IMR-90 (cell line): ENCODE results near the gene THYN1. TPM values are rescaled to one million over a fixed set of nuclear protein-coding genes. Genes with fewer than 3 reads are reported as not detected.

Experiments used
- ATAC-seq: fragments of 200-7000 bp; cut with Tn5 transposase; 2 replicates; pipeline ENCODE4 v1.9.1; 2020; ENCODE audit warnings: low read depth, mild to moderate bottlenecking, moderate library complexity
- BruUV-seq: library from RNA; stranded (reverse); fragments of 400-500 nt; replicated peaks from 2 replicates; lab custom pipeline; 2021; lab: Mats Ljungman, UMichigan
- CTCF ChIA-PET: fragments of 300-600 bp; formaldehyde crosslinking; extraction: SDS; loops from one replicate; lab custom pipeline; 2021; ENCODE audit warnings: antibody characterized with exemption; lab: Yijun Ruan, JAX
- POLR2A ChIA-PET: fragments of 300-600 bp; sonication (Branson Sonifier 250); formaldehyde crosslinking; loops from one replicate; lab custom pipeline; 2022; ENCODE audit warnings: antibody characterized with exemption; ENCODE audit not compliant: unreplicated experiment; lab: Charles Lee
- DNase-seq: peaks from one replicate; pipeline ENCODE4 v3.0.0; 2013
- H2AFZ ChIP-seq: replicated peaks from 2 replicates; pipeline ENCODE3; 2013; ENCODE audit warnings: low read length, mild to moderate bottlenecking; ENCODE audit not compliant: poor library complexity
- H2AK5ac ChIP-seq: 2 replicates; pipeline ENCODE4 v1.6.1; 2013; ENCODE audit warnings: low read depth, low read length, inconsistent platforms
- H2AK9ac ChIP-seq: replicated peaks from 2 replicates; pipeline ENCODE3; 2013; ENCODE audit warnings: mild to moderate bottlenecking, low read depth, low read length, moderate library complexity; ENCODE audit not compliant: poor library complexity
- H2BK120ac ChIP-seq: 2 replicates; pipeline ENCODE4 v1.6.1; 2013; ENCODE audit warnings: low read depth, low read length, inconsistent platforms
- H2BK15ac ChIP-seq: 3 replicates; pipeline ENCODE4 v1.6.1; 2013; ENCODE audit warnings: low read depth, low read length, inconsistent platforms
- H2BK20ac ChIP-seq: 2 replicates; pipeline ENCODE4 v1.6.1; 2013; ENCODE audit warnings: low read depth, mild to moderate bottlenecking, inconsistent platforms, low read length, moderate library complexity
- H2BK5ac ChIP-seq: 2 replicates; pipeline ENCODE4 v1.6.1; 2013; ENCODE audit warnings: mild to moderate bottlenecking, low read depth, low read length, inconsistent platforms; ENCODE audit not compliant: poor library complexity, severe bottlenecking
- H3K14ac ChIP-seq: replicated peaks from 2 replicates; pipeline ENCODE4 v1.6.1; 2013; ENCODE audit warnings: low read depth, low read length, inconsistent platforms
- H3K18ac ChIP-seq: 2 replicates; pipeline ENCODE4 v1.6.1; 2013; ENCODE audit warnings: low read depth, low read length, control low read depth
- H3K23ac ChIP-seq: 2 replicates; pipeline ENCODE4 v1.6.1; 2013; ENCODE audit warnings: low read depth, low read length, inconsistent platforms
- H3K27ac ChIP-seq: 2 replicates; pipeline ENCODE4 v1.5.1; 2013; ENCODE audit warnings: mild to moderate bottlenecking, control low read depth, low read length; ENCODE audit not compliant: insufficient read depth
- H3K27me3 ChIP-seq: 2 replicates; pipeline ENCODE4 v1.6.1; 2013; ENCODE audit warnings: low read length; ENCODE audit not compliant: control insufficient read depth, insufficient read depth
- H3K36me3 ChIP-seq: 2 replicates; pipeline ENCODE4 v1.6.1; 2013; ENCODE audit warnings: low read length, mixed read lengths; ENCODE audit not compliant: control insufficient read depth, insufficient read depth
- H3K4ac ChIP-seq: 2 replicates; pipeline ENCODE4 v1.6.1; 2013; ENCODE audit warnings: low read depth, low read length, inconsistent platforms
- H3K4me1 ChIP-seq: 2 replicates; pipeline ENCODE4 v1.6.1; 2013; ENCODE audit warnings: low read length, mixed read lengths; ENCODE audit not compliant: control insufficient read depth, insufficient read depth
- H3K4me2 ChIP-seq: 2 replicates; pipeline ENCODE4 v1.6.1; 2013; ENCODE audit warnings: low read depth, mild to moderate bottlenecking, control low read depth, low read length, moderate library complexity
- H3K4me3 ChIP-seq: 2 replicates; pipeline ENCODE4 v1.5.1; 2013; ENCODE audit warnings: low read depth, mild to moderate bottlenecking, control low read depth, low read length, moderate library complexity; ENCODE audit not compliant: insufficient read depth
- H3K56ac ChIP-seq: 2 replicates; pipeline ENCODE4 v1.6.1; 2013; ENCODE audit warnings: low read length, inconsistent platforms; ENCODE audit not compliant: insufficient read depth; ENCODE audit errors: extremely low read depth
- H3K79me1 ChIP-seq, 2 experiments: 2 replicates each; pipeline ENCODE4 v1.6.1; 2013; ENCODE audit warnings: low read length in 2 of 2, inconsistent platforms in 1 of 2, low read depth in 1 of 2
- H3K9ac ChIP-seq: 2 replicates; pipeline ENCODE4 v1.6.1; 2013; ENCODE audit warnings: low read depth, low read length, control low read depth
- H3K9me1 ChIP-seq: 2 replicates; pipeline ENCODE4 v1.6.1; 2013; ENCODE audit warnings: low read length, inconsistent platforms; ENCODE audit not compliant: insufficient read depth
- H3K9me3 ChIP-seq: 2 replicates; pipeline ENCODE4 v1.6.1; 2013; ENCODE audit warnings: low read length; ENCODE audit not compliant: control insufficient read depth, insufficient read depth
- H4K20me1 ChIP-seq: 2 replicates; pipeline ENCODE4 v1.6.1; 2013; ENCODE audit warnings: low read length, inconsistent platforms; ENCODE audit not compliant: insufficient read depth
- H4K5ac ChIP-seq: 2 replicates; pipeline ENCODE4 v1.6.1; 2013; ENCODE audit warnings: mild to moderate bottlenecking, low read depth, low read length, control low read depth
- H4K8ac ChIP-seq, 2 experiments: 2 replicates each; pipeline ENCODE4 v1.6.1; 2013; ENCODE audit warnings: low read depth in 2 of 2, low read length in 2 of 2, control low read depth in 1 of 2, inconsistent platforms in 1 of 2
- H4K91ac ChIP-seq: 2 replicates; pipeline ENCODE4 v1.6.1; 2013; ENCODE audit warnings: low read depth, low read length, inconsistent platforms; ENCODE audit not compliant: insufficient read depth
- MAZ ChIP-seq: IDR thresholded peaks from 2 replicates; pipeline ENCODE4 v1.6.1; 2012; ENCODE audit warnings: low read depth, mild to moderate bottlenecking, low read length, improper control_type of control experiment, moderate library complexity, borderline replicate concordance
- MXI1 ChIP-seq: IDR thresholded peaks from 2 replicates; pipeline ENCODE4 v1.6.1; 2012; ENCODE audit warnings: low read depth, mild to moderate bottlenecking, low read length, moderate library complexity, borderline replicate concordance
- RCOR1 ChIP-seq: IDR thresholded peaks from 2 replicates; pipeline ENCODE4 v1.6.1; 2012; ENCODE audit warnings: mild to moderate bottlenecking, low read length, improper control_type of control experiment; ENCODE audit not compliant: insufficient replicate concordance
- RFX5 ChIP-seq: IDR thresholded peaks from 2 replicates; pipeline ENCODE4 v1.8.0; 2012; ENCODE audit warnings: low read depth, mild to moderate bottlenecking, low read length, moderate library complexity
- SMC3 ChIP-seq: fragments of 150-350 bp; IDR thresholded peaks from 2 replicates; pipeline ENCODE4 v1.6.1; 2016; ENCODE audit warnings: low read depth, mild to moderate bottlenecking, antibody characterized with exemption, low read length, moderate library complexity
- USF2 ChIP-seq: fragments of 150-350 bp; IDR thresholded peaks from 2 replicates; pipeline ENCODE4 v1.6.1; 2017; ENCODE audit warnings: mild to moderate bottlenecking, antibody characterized with exemption, low read length, low read depth
- WGBS, 2 experiments: methylation state at CpG; one replicate each; pipeline versions ENCODE4 v1.1.5 to v1.1.7; 2013; ENCODE audit warnings: missing lambda C conversion rate in 2 of 2; ENCODE audit not compliant: insufficient read length in 1 of 2; ENCODE audit errors: extremely low coverage in 2 of 2; 5-methylcytosine and 5-hydroxymethylcytosine counted together
- dilution Hi-C: fragments of 300-500 bp; cut with HindIII; formaldehyde crosslinking; loops from one replicate; pipeline ENCODE4 v1.14.3; 2018; ENCODE audit warnings: low sequenced_read_pairs; ENCODE audit not compliant: unreplicated experiment
- in situ Hi-C: fragments of 300-500 bp; cut with MboI; formaldehyde crosslinking; loops from 3 replicates; pipeline ENCODE4 v1.14.3; 2019; ENCODE audit warnings: low sequenced_read_pairs, inconsistent platforms, mixed read lengths
- intact Hi-C: fragments of 100-400 bp; cut with micrococcal nuclease; formaldehyde crosslinking; loops from 2 replicates; pipeline ENCODE4 v1.10.0; 2022
- polyA plus RNA-seq, 3 experiments: library from polyadenylated mRNA; depleted of rRNA; stranded (reverse); fragments of >200 nt; gene quantifications; 2 replicates each; pipeline ENCODE4 v1.2.3, GENCODE V29; 2012; ENCODE audit warnings: low replicate concordance in 1 of 3
- total RNA-seq: library from RNA; depleted of rRNA; stranded (reverse); fragments of >200 nt; gene quantifications from 2 replicates; pipeline ENCODE4 v1.2.3, GENCODE V29; 2012

Gene THYN1
- total and polyA plus RNA-seq, 2 of the 4 experiments (the other 2 are of a cell fraction): 43.1 to 72.1 TPM

GRCh38 chr11:134207538-134208239 is 45.5 kb downstream of the THYN1 start (continued):
- TF ChIP-seq RFX5: no peak

- intact Hi-C loops: no loop called here
- in situ Hi-C loops: no loop called here
- dilution Hi-C loops: no loop called here
- H3K56ac ChIP-seq: no peak overlapping the region
- no peak overlapping the region for H4K91ac ChIP-seq
- ChIA-PET CTCF (interaction anchor here (0.8 kb wide), 1 partner anchor 278 kb away, joined by 4 read pairs; no protein-coding TSS in a partner anchor), POLR2A (no interaction called here)
- no peak overlapping the region for H2AFZ ChIP-seq
- BruUV-seq: no TSS peak
- no peak overlapping the region for H3K18ac ChIP-seq
- WGBS, 2 experiments: no CpG with 5 or more reads among the region's 5 CpGs
- peaks cover 3 to 11% of the 10 kb centered on the region in 2 experiments; a peak in 1 of 4 replicates for H3K79me1 ChIP-seq
- no peak for TF ChIP-seq USF2
- no peak for TF ChIP-seq MXI1
- TF ChIP-seq RCOR1: no peak
- no peak for TF ChIP-seq MAZ
- TF ChIP-seq SMC3: no peak
- no peak overlapping the region for H2AK5ac ChIP-seq
- no peak overlapping the region for H3K9ac ChIP-seq
- H3K9me3 ChIP-seq: no peaks in the 10 kb centered on the region
- ATAC-seq (no peak), DNase-seq (no peak)
- no peak overlapping the region for H3K4ac ChIP-seq
- H3K27me3 ChIP-seq: no peaks in the 10 kb centered on the region
- H3K27ac ChIP-seq: no peak overlapping the region
- H4K20me1 ChIP-seq: no peaks in the 10 kb centered on the region
- H2BK120ac ChIP-seq: no peak overlapping the region
- H2BK5ac ChIP-seq: no peak overlapping the region
- no peak overlapping the region for H2BK20ac ChIP-seq
- H3K14ac ChIP-seq: no peak overlapping the region
- no peak overlapping the region for H4K5ac ChIP-seq
- no peaks in the 10 kb centered on the region for H3K9me1 ChIP-seq
- no peak overlapping the region for H3K4me2 ChIP-seq
- H4K8ac ChIP-seq: no peak overlapping the region
- H3K36me3 ChIP-seq: peaks cover 17% of the 10 kb centered on the region
- H2BK15ac ChIP-seq: no peak overlapping the region
- no peak overlapping the region for H2AK9ac ChIP-seq
- H3K4me3 ChIP-seq: no peak overlapping the region
- no peak overlapping the region for H3K23ac ChIP-seq
- no peaks in the 10 kb centered on the region for H3K4me1 ChIP-seq
Observed at GRCh38 chr11:134206185-134206584, 47.0 kb downstream of the THYN1 start.
